ENCODE results near the gene KCTD20. TPM values are rescaled to one million over a fixed set of nuclear protein-coding genes. Genes with fewer than 3 reads are reported as not detected.
A peak's percentile ranks its signal among the peaks of the same experiment; 100 is the strongest.

KCTD20 gene
- total and polyA plus RNA-seq, 9 of the 15 experiments (the other 6 are each of a cell fraction or from before 2014, with no cell fraction given) = 28.9 to 160 (median 70.6) TPM

GRCh38 chr6:36495086-36495485 is 52.3 kb downstream of the KCTD20 start:
- no peak overlapping the region for H3K4me3 ChIP-seq
- H3K4me1 ChIP-seq (replicated peaks in 1 of 2; ENCODE audit: control insufficient read depth in 2 of 2, insufficient read depth in 2 of 2, low read length in 2 of 2) = no peaks in the 10 kb centered on the region
- H3K4me2 ChIP-seq (ENCODE audit: insufficient read depth, low read length) = no peak overlapping the region
- DNase-seq (ENCODE audit: extremely low read depth in 1 of 4, low spot score in 3 of 4) (no peak), ATAC-seq (no peak), FAIRE-seq (no peak)
- WGBS (ENCODE audit: insufficient coverage, low coverage, missing lambda C conversion rate) = 86% methylated on average over 5 of the region's 5 CpGs
- no peak overlapping the region for H2AFZ ChIP-seq (ENCODE audit: low read depth, low read length)
- no peak overlapping the region for H3K27ac ChIP-seq (ENCODE audit: extremely low read depth, low read depth, low read length)
- BruUV-seq (replicated peaks) = no TSS peak
- H3K27me3 ChIP-seq (ENCODE audit: control insufficient read depth in 2 of 2, insufficient read depth in 2 of 2, low read length in 2 of 2) = no peaks in the 10 kb centered on the region
- no peaks in the 10 kb centered on the region for H3K9me3 ChIP-seq (replicated peaks; ENCODE audit: control insufficient read depth, insufficient read depth, low read depth, low read length)
- intact Hi-C loops (cut with micrococcal nuclease) (no loop called here), in situ Hi-C loops (cut with MboI) (no loop called here)
- H3K36me3 ChIP-seq (ENCODE audit: control insufficient read depth, insufficient read depth, low read length) = peaks cover 64% of the 10 kb centered on the region
- ChIA-PET POLR2A (interaction anchor here (0.7 to 1.6 kb wide), 4 partner anchors 9 to 98 kb away, joined by 3 to 5 read pairs (median 4); no protein-coding TSS in a partner anchor), CTCF (ENCODE audit: low intra/inter-chr PET ratio) (no interaction called here)
- no peaks in the 10 kb centered on the region for H3K9me1 ChIP-seq (ENCODE audit: control insufficient read depth, insufficient read depth, low read length)
- no peaks in the 10 kb centered on the region for H3K79me2 ChIP-seq (ENCODE audit: control insufficient read depth, insufficient read depth, low read length)
- H4K20me1 ChIP-seq (replicated peaks; ENCODE audit: control insufficient read depth, insufficient read depth, low read length) = no peaks in the 10 kb centered on the region
- TF ChIP-seq IRF2 (CRISPR knock-in tag; IDR thresholded peaks at IDR 0.05) (no peak), MXD1 (CRISPR knock-in tag; IDR thresholded peaks at IDR 0.05; ENCODE audit: borderline replicate concordance, poor library complexity, severe bottlenecking) (no peak), POLR2B (IDR thresholded peaks at IDR 0.05; ENCODE audit: low read depth, partially characterized antibody) (no peak)
- H3K9ac ChIP-seq (ENCODE audit: insufficient read depth in 1 of 2, low read depth in 2 of 2, low read length in 2 of 2) = no peak overlapping the region

- no peaks in the 10 kb centered on the region for H3K4me1 ChIP-seq (replicated peaks in 1 of 2; ENCODE audit: control insufficient read depth in 2 of 2, insufficient read depth in 2 of 2, low read length in 2 of 2)
- H3K27me3 ChIP-seq (ENCODE audit: control insufficient read depth in 2 of 2, insufficient read depth in 2 of 2, low read length in 2 of 2) = no peaks in the 10 kb centered on the region
- CTCF ChIA-PET (ENCODE audit: low intra/inter-chr PET ratio) = no interaction called here
- no peaks in the 10 kb centered on the region for H3K9me1 ChIP-seq (ENCODE audit: control insufficient read depth, insufficient read depth, low read length)
- H3K79me2 ChIP-seq (ENCODE audit: control insufficient read depth, insufficient read depth, low read length) = no peaks in the 10 kb centered on the region
- H3K27ac ChIP-seq (ENCODE audit: extremely low read depth, low read depth, low read length) = no peak overlapping the region
- H3K4me3 ChIP-seq = no peak overlapping the region
- no peak overlapping the region for H3K4me2 ChIP-seq (ENCODE audit: insufficient read depth, low read length)
- BruUV-seq (replicated peaks) = no TSS peak
- no peaks in the 10 kb centered on the region for H4K20me1 ChIP-seq (replicated peaks; ENCODE audit: control insufficient read depth, insufficient read depth, low read length)
- in situ Hi-C loops (cut with MboI) (no loop called here), intact Hi-C loops (cut with micrococcal nuclease) (no loop called here)
- FAIRE-seq (peak; percentile 52), DNase-seq (ENCODE audit: extremely low read depth in 1 of 4, low spot score in 3 of 4) (no peak), ATAC-seq (no peak)
- no peak overlapping the region for H3K9ac ChIP-seq (ENCODE audit: insufficient read depth in 1 of 2, low read depth in 2 of 2, low read length in 2 of 2)
- POLR2A ChIA-PET = no interaction called here
- no peaks in the 10 kb centered on the region for H3K9me3 ChIP-seq (replicated peaks; ENCODE audit: control insufficient read depth, insufficient read depth, low read depth, low read length)
- no peak overlapping the region for H2AFZ ChIP-seq (ENCODE audit: low read depth, low read length)
- H3K36me3 ChIP-seq (ENCODE audit: control insufficient read depth, insufficient read depth, low read length) = peaks cover 57% of the 10 kb centered on the region
- whole genome bisulfite sequencing (ENCODE audit: insufficient coverage, low coverage, missing lambda C conversion rate) = 80% methylated on average over 4 of the region's 4 CpGs
- TF ChIP-seq ZNF277 (CRISPR knock-in tag; IDR thresholded peaks at IDR 0.05; ENCODE audit: borderline replicate concordance) (no peak), CBFA2T2 (conservative IDR thresholded peaks at IDR 0.05) (no peak), BCOR (IDR thresholded peaks at IDR 0.05) (no peak), MEF2A (IDR thresholded peaks at IDR 0.05; ENCODE audit: control insufficient read depth, low read depth, low read length) (no peak), BACH1 (tag; IDR thresholded peaks at IDR 0.05) (no peak), MEF2D (tag; conservative IDR thresholded peaks at IDR 0.05; ENCODE audit: low read depth) (no peak), ATF7 (IDR thresholded peaks at IDR 0.05) (no peak), ILF3 (IDR thresholded peaks at IDR 0.05; ENCODE audit: borderline replicate concordance) (no peak)
Measured at GRCh38 chr6:36499918-36500317, 57.1 kb downstream of the KCTD20 start.
